Measurements from ENCODE around the gene OLFML3.
"Not testable (repeated sequence)": the region's sequence is repeated elsewhere in the genome, so short reads cannot be mapped to it uniquely, and the experiment has no call there.

The OLFML3 gene

DNA sequence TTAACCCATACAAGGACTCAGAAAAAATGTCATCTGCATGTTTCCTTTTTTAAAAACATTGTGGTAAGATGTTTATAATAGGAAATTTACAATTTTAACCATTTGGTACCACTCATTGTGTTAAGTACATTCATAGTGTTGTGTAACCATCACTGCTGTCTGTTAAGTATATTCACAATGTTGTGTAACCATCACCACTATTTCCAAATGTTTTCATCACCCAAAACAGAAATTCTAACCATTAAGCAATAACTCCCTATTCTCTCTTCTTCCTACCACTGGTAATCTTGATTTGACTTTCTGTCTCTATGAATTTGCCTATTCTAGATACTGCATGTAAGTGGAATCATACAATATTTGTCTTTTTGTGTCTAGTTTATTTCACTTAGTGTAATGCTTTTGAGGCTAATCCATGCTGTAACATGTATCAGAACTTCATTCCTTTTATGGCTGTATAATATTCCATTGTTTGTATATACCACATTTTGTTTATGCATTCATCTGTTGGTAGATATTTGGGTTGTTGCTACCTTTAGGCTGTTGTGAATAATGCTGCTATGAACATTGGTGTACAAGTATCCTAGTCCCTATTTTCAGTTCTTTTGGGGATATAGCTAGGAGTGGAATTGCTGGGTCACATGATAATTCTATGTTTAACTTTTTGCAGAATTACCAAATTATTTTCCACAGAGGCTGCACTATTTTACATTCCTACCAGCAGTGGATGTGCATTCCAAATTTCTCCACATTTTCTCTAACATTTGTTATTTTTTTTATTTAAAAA lies 36.1 kb upstream of the OLFML3 start:
- no peak overlapping the region for H3K4me3 ChIP-seq (ENCODE audit: low read length)
- no peak for TF ChIP-seq ZNF274 (IDR thresholded peaks at IDR 0.05; ENCODE audit: low read depth, low read length)

DNA sequence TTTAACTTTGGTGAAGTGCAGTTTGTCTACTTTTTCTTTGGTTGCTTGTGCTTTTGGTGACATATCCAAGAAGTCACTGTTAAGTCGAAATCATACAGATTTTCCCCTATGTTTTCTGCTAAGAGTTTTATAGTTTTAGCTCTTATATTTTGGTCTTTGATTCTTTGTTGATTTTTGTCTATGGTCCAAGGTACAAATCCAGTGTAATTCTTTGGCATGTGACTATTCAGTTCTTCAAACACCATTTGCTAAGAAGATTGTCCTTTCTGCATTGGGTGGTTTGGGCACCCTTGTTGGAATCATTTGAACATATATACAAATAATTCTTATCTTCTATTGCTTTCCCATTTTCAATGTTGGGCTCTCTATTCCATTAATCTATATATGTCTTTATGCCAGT lies 33.9 kb upstream of the OLFML3 start:
- no peak overlapping the region for H3K4me3 ChIP-seq (ENCODE audit: low read length)
- TF ChIP-seq ZNF274 (IDR thresholded peaks at IDR 0.05; ENCODE audit: low read depth, low read length), result no peak

GRCh38 chr1:113946112-113946511 lies 33.2 kb upstream of the OLFML3 start:
- no peak for TF ChIP-seq ZNF274 (IDR thresholded peaks at IDR 0.05; ENCODE audit: low read depth, low read length)
- H3K4me3 ChIP-seq (ENCODE audit: low read length), result no peak overlapping the region

DNA sequence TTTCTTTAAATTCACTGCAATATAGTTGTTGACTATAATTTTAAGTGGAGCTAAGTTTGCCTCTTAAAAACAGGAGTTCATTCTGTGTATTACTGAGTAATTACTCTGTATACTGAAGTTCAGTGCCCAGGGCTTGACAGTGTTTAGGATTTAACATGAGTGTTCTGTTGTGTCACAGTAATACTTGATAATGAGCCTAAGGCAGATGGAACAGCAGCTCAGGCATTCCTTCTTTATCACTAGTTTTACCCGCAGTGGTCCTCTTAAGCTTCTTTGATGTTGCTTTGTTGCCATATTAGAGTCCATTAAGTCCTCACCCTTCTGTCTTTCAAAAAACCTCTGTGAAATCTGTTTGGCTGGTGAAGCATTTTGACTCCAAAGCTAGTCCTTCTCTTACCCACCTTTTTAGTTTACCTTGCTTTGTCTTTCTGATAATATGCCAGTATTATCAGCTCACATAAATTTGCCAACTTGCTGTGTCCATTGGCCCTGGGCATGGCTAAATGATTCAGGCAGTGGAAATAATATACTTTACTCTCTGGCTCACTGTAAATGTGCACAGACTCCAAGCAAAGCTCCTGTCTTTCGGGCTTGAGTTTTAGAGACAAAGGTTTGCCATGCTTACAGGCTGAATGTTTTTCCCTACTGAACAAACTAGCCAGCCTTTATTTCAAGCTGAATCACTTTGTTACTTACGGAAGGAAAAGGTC lies 32.4 kb upstream of the OLFML3 start:
- no peak for TF ChIP-seq ZNF274 (IDR thresholded peaks at IDR 0.05; ENCODE audit: low read depth, low read length)
- H3K4me3 ChIP-seq (ENCODE audit: low read length), result no peak overlapping the region

GRCh38 chr1:113947388-113948107 lies 31.7 kb upstream of the OLFML3 start:
- no peak for TF ChIP-seq ZNF274 (IDR thresholded peaks at IDR 0.05; ENCODE audit: low read depth, low read length)
- no peak overlapping the region for H3K4me3 ChIP-seq (ENCODE audit: low read length)

GRCh38 chr1:113948151-113948550 lies 31.1 kb upstream of the OLFML3 start:
- not testable (repeated sequence) for H3K4me3 ChIP-seq (ENCODE audit: low read length)

DNA sequence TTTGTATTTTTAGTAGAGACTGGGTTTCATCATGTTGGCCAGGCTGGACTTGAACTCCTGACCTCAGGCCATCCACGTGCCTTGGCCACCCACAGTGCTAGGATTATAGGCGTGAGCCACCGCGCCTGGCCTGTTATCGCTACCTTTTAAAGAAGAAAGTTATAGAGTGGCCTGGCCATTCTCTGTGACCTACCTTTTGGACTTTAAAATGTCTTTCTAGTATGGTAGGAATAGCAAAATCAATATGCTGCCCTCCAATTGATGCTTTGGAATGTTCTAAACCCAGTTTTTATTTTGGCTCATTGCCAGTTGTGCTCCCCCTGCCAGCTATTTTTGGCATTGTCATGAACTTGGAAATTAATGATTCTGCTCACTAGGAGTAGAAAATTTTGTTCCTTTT lies 30.3 kb upstream of the OLFML3 start:
- no peak overlapping the region for H3K4me3 ChIP-seq (ENCODE audit: low read length)

DNA sequence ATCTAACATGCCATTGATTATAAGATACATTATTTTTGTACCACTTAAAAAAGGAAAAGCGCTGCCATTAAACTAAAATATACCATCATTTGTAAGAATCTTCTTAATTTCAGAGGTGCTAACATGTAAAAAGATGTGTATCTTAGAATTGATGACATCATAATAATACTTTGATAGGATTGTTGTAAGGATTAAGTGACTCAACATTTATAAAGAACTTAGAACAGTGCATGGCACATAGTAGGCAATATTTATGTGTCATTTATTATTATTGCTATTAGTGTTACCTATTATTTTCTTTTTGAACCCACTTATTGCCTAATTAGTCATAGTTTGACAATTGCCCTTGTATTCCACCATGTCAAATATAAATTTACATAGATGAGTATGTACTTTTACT lies 28.4 kb upstream of the OLFML3 start:
- no peak for TF ChIP-seq ZNF274 (IDR thresholded peaks at IDR 0.05; ENCODE audit: low read depth, low read length)

More for the DNA sequence above, 30.3 kb upstream of the OLFML3 start:
- no peak for TF ChIP-seq ZNF274 (IDR thresholded peaks at IDR 0.05; ENCODE audit: low read depth, low read length)

GRCh38 chr1:113951719-113952118 lies 27.6 kb upstream of the OLFML3 start:
- no peak overlapping the region for H3K4me3 ChIP-seq (ENCODE audit: low read length)
- TF ChIP-seq ZNF274 (IDR thresholded peaks at IDR 0.05; ENCODE audit: low read depth, low read length), result no peak

More for the DNA sequence above, 28.4 kb upstream of the OLFML3 start:
- no peak overlapping the region for H3K4me3 ChIP-seq (ENCODE audit: low read length)

- TF ChIP-seq ZNF274 (IDR thresholded peaks at IDR 0.05; ENCODE audit: low read depth, low read length), result no peak
- H3K4me3 ChIP-seq (ENCODE audit: low read length), result no peak overlapping the region
Observed at GRCh38 chr1:113957984-113958383, 21.3 kb upstream of the OLFML3 start.

- no peak overlapping the region for H3K4me3 ChIP-seq (ENCODE audit: low read length)
- no peak for TF ChIP-seq ZNF274 (IDR thresholded peaks at IDR 0.05; ENCODE audit: low read depth, low read length)
Observed at GRCh38 chr1:113958691-113959090, 20.6 kb upstream of the OLFML3 start.

DNA sequence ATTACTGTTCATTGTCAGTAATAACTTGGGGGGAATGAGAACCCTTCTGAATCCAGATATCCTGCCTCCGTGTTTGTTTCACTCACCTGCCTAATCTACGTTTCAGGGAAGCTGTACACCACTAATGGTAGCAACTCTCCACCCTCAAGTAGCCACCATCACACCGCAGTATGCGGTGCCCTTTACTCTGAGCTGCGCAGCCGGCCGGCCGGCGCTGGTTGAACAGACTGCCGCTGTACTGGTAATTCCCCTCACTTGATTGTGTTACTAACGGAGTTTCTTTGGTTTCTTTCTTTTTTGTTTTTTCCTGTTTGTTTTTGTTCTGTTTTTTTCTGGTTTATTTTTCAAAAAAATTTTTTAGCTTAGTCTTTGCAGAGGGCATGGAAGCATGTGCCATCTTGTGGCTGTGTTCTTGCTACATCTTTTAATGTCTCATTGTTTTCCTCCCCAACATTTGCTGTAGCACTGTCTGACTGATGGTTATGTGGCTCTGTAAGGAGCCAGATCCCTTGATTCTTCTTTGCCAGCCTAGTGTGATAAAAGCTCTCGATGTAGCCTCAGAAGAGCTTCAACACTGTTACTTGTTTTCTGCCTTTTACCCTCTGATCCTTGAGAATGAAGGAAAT lies 15.9 kb upstream of the OLFML3 start:
- no peak overlapping the region for H3K4me3 ChIP-seq (ENCODE audit: low read length)
- TF ChIP-seq ZNF274 (IDR thresholded peaks at IDR 0.05; ENCODE audit: low read depth, low read length), result no peak

- TF ChIP-seq ZNF274 (IDR thresholded peaks at IDR 0.05; ENCODE audit: low read depth, low read length), result no peak
Observed at GRCh38 chr1:113965703-113966412, 13.4 kb upstream of the OLFML3 start.

DNA sequence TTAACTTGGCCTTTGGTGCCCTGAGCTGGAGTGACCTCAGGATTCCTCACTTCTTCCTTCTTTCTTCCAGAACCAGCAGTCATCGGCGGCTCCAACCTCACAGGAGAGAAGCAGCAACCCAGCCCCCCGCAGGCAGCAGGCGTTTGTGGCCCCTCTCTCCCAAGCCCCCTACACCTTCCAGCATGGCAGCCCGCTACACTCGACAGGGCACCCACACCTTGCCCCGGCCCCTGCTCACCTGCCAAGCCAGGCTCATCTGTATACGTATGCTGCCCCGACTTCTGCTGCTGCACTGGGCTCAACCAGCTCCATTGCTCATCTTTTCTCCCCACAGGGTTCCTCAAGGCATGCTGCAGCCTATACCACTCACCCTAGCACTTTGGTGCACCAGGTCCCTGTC lies 6.3 kb upstream of the OLFML3 start:
- no peak overlapping the region for H3K4me3 ChIP-seq (ENCODE audit: low read length)
- no peak for TF ChIP-seq ZNF274 (IDR thresholded peaks at IDR 0.05; ENCODE audit: low read depth, low read length)

More at GRCh38 chr1:113965703-113966412, 13.4 kb upstream of the OLFML3 start:
- no peak overlapping the region for H3K4me3 ChIP-seq (ENCODE audit: low read length)

Data from GM08714 (cell line).